Lower leg skin (tissue), 4 donors: Measurements from ENCODE around the gene SYNPO2. TPM values are rescaled to one million over a fixed set of nuclear protein-coding genes. Genes with fewer than 3 reads are reported as not detected.

Source experiments
- DNase-seq, 2 donors: peaks; one replicate each; pipeline ENCODE4 v3.0.0-alpha.2; 2019; ENCODE audit warnings: low spot score in 2 of 2
- H3K4me3 ChIP-seq: fragments of 200-600 bp; sonication (generic); 2 replicates; pipeline ENCODE4 v1.5.1; 2017; ENCODE audit warnings: mild to moderate bottlenecking, low read depth; ENCODE audit not compliant: poor library complexity, severe bottlenecking
- CTCF ChIP-seq, 3 donors: fragments of 450-650 bp; IDR thresholded peaks; one replicate each; pipeline ENCODE4 v1.5.1; 2016; ENCODE audit warnings: antibody characterized with exemption in 3 of 3, mild to moderate bottlenecking in 3 of 3, moderate library complexity in 2 of 3
- POLR2A ChIP-seq, 2 donors: fragments of 450-650 bp; IDR thresholded peaks; one replicate each; pipeline ENCODE4 v1.6.1; 2016 to 2017; ENCODE audit warnings: antibody characterized with exemption in 2 of 2, mild to moderate bottlenecking in 1 of 2, moderate library complexity in 1 of 2
- WGBS, 2 donors: methylation state at CpG; one replicate each; pipeline ENCODE4 v1.1.5; 2018; 5-methylcytosine and 5-hydroxymethylcytosine counted together
- intact Hi-C: fragments of 100-400 bp; cut with DNase I; formaldehyde crosslinking; loops from one replicate; pipeline ENCODE4 v1.15.0; 2023; ENCODE audit warnings: low total_unique reads
- total RNA-seq, 4 donors: library from RNA; depleted of rRNA; stranded (reverse); fragments of >200 nt; gene quantifications; one replicate each; pipeline ENCODE4 v1.1.0, GENCODE V29; 2016

SYNPO2 gene
- total RNA-seq, 4 donors from 2014 or later = 13.3 to 38.5 (median 16.1) TPM

- DNase-seq = no peak
- no peak for TF ChIP-seq CTCF (IDR thresholded peaks at IDR 0.05)
- no peak overlapping the region for H3K4me3 ChIP-seq
- WGBS, 2 donors = 28 to 40% methylated on average over 3 of the region's 3 CpGs
- intact Hi-C loops = no loop called here
Measured at GRCh38 chr4:118923891-118924290, 35.2 kb downstream of the SYNPO2 start.

GRCh38 chr4:118927974-118928373 lies 39.3 kb downstream of the SYNPO2 start:
- intact Hi-C loops = no loop called here

GRCh38 chr4:118930255-118930654 lies 41.6 kb downstream of the SYNPO2 start:
- TF ChIP-seq POLR2A (IDR thresholded peaks at IDR 0.05) = no peak
- TF ChIP-seq CTCF (IDR thresholded peaks at IDR 0.05) = no peak
- no peak overlapping the region for H3K4me3 ChIP-seq
- 0% methylated on average over 1 of the region's 1 CpG for WGBS, 2 donors
- intact Hi-C loops = no loop called here
- no peak for DNase-seq

More at GRCh38 chr4:118927974-118928373, 39.3 kb downstream of the SYNPO2 start:
- TF ChIP-seq POLR2A (IDR thresholded peaks at IDR 0.05) = no peak
- no peak for TF ChIP-seq CTCF (IDR thresholded peaks at IDR 0.05)
- no peak for DNase-seq
- no peak overlapping the region for H3K4me3 ChIP-seq
- 30 to 32% methylated on average over 1 of the region's 1 CpG for WGBS, 2 donors

DNA sequence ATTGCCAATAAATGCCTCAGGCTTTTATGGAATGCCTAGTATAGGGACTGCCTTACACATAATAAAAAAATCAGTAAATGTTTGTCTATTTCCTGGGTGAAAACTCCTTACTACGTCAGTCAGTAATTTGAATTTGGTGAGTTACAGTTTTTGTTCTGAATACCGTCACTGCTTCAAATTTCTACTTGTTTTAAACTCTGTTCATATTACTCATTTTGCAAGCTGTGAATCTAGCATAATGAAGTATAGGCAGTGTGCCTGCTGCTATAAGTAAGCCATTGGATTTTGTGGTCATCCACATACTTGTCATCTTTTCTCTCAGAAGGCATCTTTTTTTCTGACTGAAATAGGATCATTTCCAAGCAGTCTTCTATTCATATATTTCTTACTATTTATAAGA lies 43.1 kb downstream of the SYNPO2 start:
- H3K4me3 ChIP-seq = no peak overlapping the region
- WGBS, 2 donors = 88 to 89% methylated on average over 2 of the region's 2 CpGs
- TF ChIP-seq CTCF (IDR thresholded peaks at IDR 0.05) = no peak
- TF ChIP-seq POLR2A (IDR thresholded peaks at IDR 0.05) = no peak
- intact Hi-C loops = no loop called here
- DNase-seq = no peak

DNA sequence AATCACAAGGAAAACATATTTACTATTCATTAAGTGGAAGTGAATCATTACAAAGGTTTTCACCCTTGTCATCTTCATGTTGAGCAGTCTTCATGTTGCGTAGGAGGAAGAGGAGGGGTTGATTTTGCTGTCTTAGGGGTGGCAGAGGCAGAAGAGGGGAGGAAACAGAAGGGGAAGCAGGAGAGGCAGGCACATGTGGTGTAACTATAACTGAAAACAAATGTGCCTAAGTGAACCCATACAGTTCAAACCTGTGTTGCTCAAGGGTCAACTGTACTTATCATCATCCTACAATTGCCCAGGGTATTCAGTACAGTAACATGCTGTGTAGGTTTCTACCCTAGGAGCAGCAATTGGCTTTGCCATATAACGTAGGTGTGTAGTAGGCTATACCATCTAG lies 47.2 kb downstream of the SYNPO2 start:
- H3K4me3 ChIP-seq = no peak overlapping the region
- TF ChIP-seq POLR2A (IDR thresholded peaks at IDR 0.05) (no peak), CTCF (IDR thresholded peaks at IDR 0.05) (no peak)
- no peak for DNase-seq
- WGBS, 2 donors = 92 to 95% methylated on average over 2 of the region's 2 CpGs
- intact Hi-C loops = no loop called here

DNA sequence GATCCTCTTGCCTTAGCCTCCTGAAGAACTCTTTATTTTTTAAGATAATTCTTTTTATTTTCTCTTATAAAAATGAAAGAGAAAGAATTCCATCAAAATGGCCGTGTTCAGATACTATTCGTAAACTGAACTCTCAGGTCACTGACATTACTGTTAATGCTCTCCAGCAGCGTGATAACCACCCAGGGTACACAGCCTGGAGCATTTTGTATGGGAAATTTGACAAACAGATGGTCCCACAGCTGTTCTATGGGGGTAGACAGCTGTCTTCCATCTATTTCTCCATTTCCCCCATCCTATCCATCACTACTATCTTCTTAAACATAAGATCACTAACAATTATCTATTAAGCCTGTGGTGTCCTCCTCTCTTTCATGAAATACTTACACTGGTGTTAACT lies 47.8 kb downstream of the SYNPO2 start:
- WGBS, 2 donors = 78 to 84% methylated on average over 3 of the region's 3 CpGs
- no peak for TF ChIP-seq CTCF (IDR thresholded peaks at IDR 0.05)
- TF ChIP-seq POLR2A (IDR thresholded peaks at IDR 0.05) = no peak
- intact Hi-C loops = no loop called here
- DNase-seq = no peak
- no peak overlapping the region for H3K4me3 ChIP-seq
